Measurements from ENCODE around the gene RASA3. TPM values are rescaled to one million over a fixed set of nuclear protein-coding genes. Genes with fewer than 3 reads are reported as not detected.

Gene RASA3
- total and polyA plus RNA-seq, 2 donors (not counting 3 experiments of a cell fraction or from before 2014, with no cell fraction given) = 26.5 to 53.8 TPM

GRCh38 chr13:114009590-114010400 lies 122.6 kb downstream of the RASA3 start:
- no peaks in the 10 kb centered on the region for H3K9me1 ChIP-seq (replicated peaks; ENCODE audit: control insufficient read depth, extremely low read depth, insufficient read depth, low read length)
- POLR2A ChIA-PET = no interaction called here
- H3K79me2 ChIP-seq (ENCODE audit: control insufficient read depth, insufficient read depth, low read length) = no peaks in the 10 kb centered on the region
- H3K27me3 ChIP-seq (ENCODE audit: control insufficient read depth in 2 of 2, insufficient read depth in 2 of 2, low read length in 2 of 2) = no peaks in the 10 kb centered on the region
- no peaks in the 10 kb centered on the region for H3K9me3 ChIP-seq (replicated peaks; ENCODE audit: control insufficient read depth, insufficient read depth, low read length)
- no peak overlapping the region for H2AFZ ChIP-seq (ENCODE audit: low read depth, low read length)
- H3K4me3 ChIP-seq (replicated peaks in 1 of 3; ENCODE audit: insufficient read depth in 1 of 3, low read depth in 1 of 3, low read length in 3 of 3) = no peak overlapping the region
- H3K4me1 ChIP-seq (ENCODE audit: control insufficient read depth, extremely low read depth, insufficient read depth, low read length) = peaks cover 7% of the 10 kb centered on the region
- BruUV-seq (replicated peaks) = no TSS peak
- intact Hi-C loops (cut with micrococcal nuclease) = no loop called here
- H3K4me2 ChIP-seq (ENCODE audit: insufficient read depth, low read length) = no peak overlapping the region
- no peak overlapping the region for H3K9ac ChIP-seq (replicated peaks; ENCODE audit: extremely low read depth, insufficient read depth, low read length)
- FAIRE-seq (no peak), DNase-seq (ENCODE audit: low read depth, low spot score) (no peak)
- no peaks in the 10 kb centered on the region for H4K20me1 ChIP-seq (replicated peaks; ENCODE audit: control insufficient read depth, extremely low read depth, insufficient read depth, low read length)
- dilution Hi-C loops (cut with MboI; ENCODE audit: extremely low pct_ligation_motif_present, low sequenced_read_pairs) = no loop called here
- no peak for TF ChIP-seq GATA2 (IDR thresholded peaks at IDR 0.05; ENCODE audit: insufficient read depth, insufficient read length, low read depth, low read length)
- TF ChIP-seq FOS (IDR thresholded peaks at IDR 0.05; ENCODE audit: borderline replicate concordance, insufficient read depth, low read length) = no peak
- TF ChIP-seq MYC (IDR thresholded peaks at IDR 0.05; ENCODE audit: low read depth, low read length) = no peak
- no peak for TF ChIP-seq POLR2A (IDR thresholded peaks at IDR 0.05; ENCODE audit: low read depth, low read length)
- TF ChIP-seq POLR2AphosphoS5 (IDR thresholded peaks at IDR 0.05; ENCODE audit: insufficient read depth, low read depth, low read length) = no peak
- no peak for TF ChIP-seq CTCF (IDR thresholded peaks at IDR 0.05; ENCODE audit: extremely low read depth in 1 of 2, insufficient read depth in 1 of 2, low read depth in 1 of 2, low read length in 2 of 2)
- TF ChIP-seq, protein P1, sequence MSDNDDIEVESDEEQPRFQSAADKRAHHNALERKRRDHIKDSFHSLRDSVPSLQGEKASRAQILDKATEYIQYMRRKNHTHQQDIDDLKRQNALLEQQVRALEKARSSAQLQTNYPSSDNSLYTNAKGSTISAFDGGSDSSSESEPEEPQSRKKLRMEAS (IDR thresholded peaks at IDR 0.05; ENCODE audit: insufficient read depth, insufficient read length) = no peak
- no peak for TF ChIP-seq JUN (IDR thresholded peaks at IDR 0.05; ENCODE audit: borderline replicate concordance, insufficient read depth, insufficient read length, low read depth)
- no peak for TF ChIP-seq EZH2 (IDR thresholded peaks at IDR 0.05; ENCODE audit: borderline replicate concordance, low read depth, low read length, severe bottlenecking)
- CTCF ChIA-PET = no interaction called here
- H3K36me3 ChIP-seq (ENCODE audit: control insufficient read depth in 2 of 2, extremely low read depth in 1 of 2, insufficient read depth in 2 of 2, low read length in 2 of 2) = peaks cover 6 to 41% of the 10 kb centered on the region in 2 experiments
- H3K27ac ChIP-seq (ENCODE audit: insufficient read depth, low read depth, low read length) = no peak overlapping the region

All from endothelial cell of umbilical vein (primary cell).